A673 (cell line): ENCODE results near the gene NEXN. TPM values are rescaled to one million over a fixed set of nuclear protein-coding genes. Genes with fewer than 3 reads are reported as not detected.

Experiments
- BruUV-seq: library from RNA; stranded (reverse); fragments of 400-500 nt; replicated peaks from 2 replicates; lab custom pipeline; 2021; lab: Mats Ljungman, UMichigan
- CTCF ChIA-PET: fragments of 300-600 bp; sonication (Branson Sonifier 250); formaldehyde crosslinking; loops from one replicate; lab custom pipeline; 2022; ENCODE audit warnings: antibody characterized with exemption; lab: Charles Lee
- POLR2A ChIA-PET: fragments of 300-600 bp; sonication (Branson Sonifier 250); formaldehyde crosslinking; loops from one replicate; lab custom pipeline; 2022; ENCODE audit warnings: antibody characterized with exemption; ENCODE audit not compliant: low non-redundant PET; lab: Charles Lee
- DNase-seq: peaks from one replicate; pipeline ENCODE4 v3.0.0-alpha.2; 2015; ENCODE audit warnings: low spot score
- H3K27ac ChIP-seq: fragments of 200-600 bp; sonication (generic); 2 replicates; pipeline ENCODE4 v1.5.1; 2016; ENCODE audit warnings: mixed run types, low read depth, mild to moderate bottlenecking, mixed read lengths, antibody characterized with exemption, low read length; ENCODE audit not compliant: poor library complexity, severe bottlenecking
- H3K27me3 ChIP-seq: fragments of 200-600 bp; sonication (generic); replicated peaks from 2 replicates; pipeline ENCODE4 v1.6.1; 2017; ENCODE audit warnings: mixed run types, low read depth, mild to moderate bottlenecking, mixed read lengths, antibody characterized with exemption, low read length; ENCODE audit not compliant: insufficient read depth, poor library complexity
- H3K36me3 ChIP-seq: fragments of 200-600 bp; sonication (generic); 2 replicates; pipeline ENCODE4 v1.6.1; 2016; ENCODE audit warnings: mixed run types, mild to moderate bottlenecking, mixed read lengths, antibody characterized with exemption, low read length; ENCODE audit not compliant: insufficient read depth, poor library complexity, severe bottlenecking
- H3K4me1 ChIP-seq: fragments of 200-600 bp; sonication (generic); 2 replicates; pipeline ENCODE4 v1.6.1; 2017; ENCODE audit warnings: mixed run types, mild to moderate bottlenecking, mixed read lengths, antibody characterized with exemption, low read length; ENCODE audit not compliant: insufficient read depth, poor library complexity, severe bottlenecking
- H3K4me3 ChIP-seq: fragments of 200-600 bp; sonication (generic); 2 replicates; pipeline ENCODE4 v1.5.1; 2016; ENCODE audit warnings: low read depth, mixed run types, mild to moderate bottlenecking, mixed read lengths, low read length; ENCODE audit not compliant: poor library complexity, severe bottlenecking
- H3K9me3 ChIP-seq: fragments of 200-600 bp; sonication (generic); 2 replicates; pipeline ENCODE4 v1.6.1; 2016; ENCODE audit warnings: mixed run types, low read depth, mild to moderate bottlenecking, mixed read lengths, antibody characterized with exemption, low read length; ENCODE audit not compliant: poor library complexity, severe bottlenecking
- EZH2 ChIP-seq: fragments of 200-600 bp; sonication (generic); IDR thresholded peaks from 2 replicates; pipeline ENCODE4 v1.6.1; 2017; ENCODE audit warnings: borderline replicate concordance, low read depth, mild to moderate bottlenecking, mixed read lengths, antibody characterized with exemption, low read length; ENCODE audit not compliant: poor library complexity, severe bottlenecking
- intact Hi-C: fragments of 100-400 bp; cut with micrococcal nuclease; formaldehyde crosslinking; loops from one replicate; pipeline ENCODE4 v1.10.0; 2022; ENCODE audit not compliant: unreplicated experiment
- total RNA-seq: library from RNA; stranded (reverse); gene quantifications from 2 replicates; pipeline ENCODE4 v1.2.3, GENCODE V29; 2021
- TF ChIP-seq, protein P1 (sequence below): fragments of 300-800, 200-600 bp; sonication (generic); conservative IDR thresholded peaks from 2 replicates; pipeline ENCODE4 v1.5.1; 2017; ENCODE audit warnings: low read depth, mild to moderate bottlenecking, antibody characterized with exemption, low read length, moderate library complexity, mixed read lengths

Gene NEXN
- total RNA-seq, 1 experiment from 2014 or later = 0.45 TPM

DNA sequence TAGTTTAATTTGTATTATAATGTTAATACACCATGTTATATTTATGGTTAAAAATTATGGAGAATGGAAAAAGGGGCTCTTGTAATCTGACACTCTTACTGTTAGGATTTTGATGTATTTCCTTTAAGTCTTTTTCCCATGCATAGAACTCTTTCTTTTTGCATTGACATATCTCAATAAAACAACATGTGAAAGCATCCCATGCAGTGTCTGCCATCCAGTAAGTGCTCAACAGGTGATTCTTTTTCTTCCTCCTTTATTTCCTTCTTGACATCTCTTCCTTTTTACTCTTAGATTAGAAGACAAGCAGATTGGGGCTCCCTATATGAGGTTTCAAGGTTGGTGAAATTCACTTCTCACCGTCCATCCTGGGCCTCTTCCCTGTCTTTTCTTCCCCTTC is 2.8 kb downstream of the NEXN start:
- Histone ChIP-seq H3K36me3 (no peaks in the 10 kb centered on the region), H3K4me3 (no peak overlapping the region), H3K9me3 (no peaks in the 10 kb centered on the region), H3K27me3 (no peaks in the 10 kb centered on the region), H3K27ac (no peak overlapping the region), H3K4me1 (peaks cover 13% of the 10 kb centered on the region)
- POLR2A ChIA-PET = no interaction called here
- intact Hi-C loops = no loop called here
- no peak for DNase-seq
- CTCF ChIA-PET = no interaction called here
- no TSS peak for BruUV-seq
- TF ChIP-seq EZH2 = no peak
- TF ChIP-seq, protein P1, sequence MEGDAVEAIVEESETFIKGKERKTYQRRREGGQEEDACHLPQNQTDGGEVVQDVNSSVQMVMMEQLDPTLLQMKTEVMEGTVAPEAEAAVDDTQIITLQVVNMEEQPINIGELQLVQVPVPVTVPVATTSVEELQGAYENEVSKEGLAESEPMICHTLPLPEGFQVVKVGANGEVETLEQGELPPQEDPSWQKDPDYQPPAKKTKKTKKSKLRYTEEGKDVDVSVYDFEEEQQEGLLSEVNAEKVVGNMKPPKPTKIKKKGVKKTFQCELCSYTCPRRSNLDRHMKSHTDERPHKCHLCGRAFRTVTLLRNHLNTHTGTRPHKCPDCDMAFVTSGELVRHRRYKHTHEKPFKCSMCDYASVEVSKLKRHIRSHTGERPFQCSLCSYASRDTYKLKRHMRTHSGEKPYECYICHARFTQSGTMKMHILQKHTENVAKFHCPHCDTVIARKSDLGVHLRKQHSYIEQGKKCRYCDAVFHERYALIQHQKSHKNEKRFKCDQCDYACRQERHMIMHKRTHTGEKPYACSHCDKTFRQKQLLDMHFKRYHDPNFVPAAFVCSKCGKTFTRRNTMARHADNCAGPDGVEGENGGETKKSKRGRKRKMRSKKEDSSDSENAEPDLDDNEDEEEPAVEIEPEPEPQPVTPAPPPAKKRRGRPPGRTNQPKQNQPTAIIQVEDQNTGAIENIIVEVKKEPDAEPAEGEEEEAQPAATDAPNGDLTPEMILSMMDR = no peak

DNA sequence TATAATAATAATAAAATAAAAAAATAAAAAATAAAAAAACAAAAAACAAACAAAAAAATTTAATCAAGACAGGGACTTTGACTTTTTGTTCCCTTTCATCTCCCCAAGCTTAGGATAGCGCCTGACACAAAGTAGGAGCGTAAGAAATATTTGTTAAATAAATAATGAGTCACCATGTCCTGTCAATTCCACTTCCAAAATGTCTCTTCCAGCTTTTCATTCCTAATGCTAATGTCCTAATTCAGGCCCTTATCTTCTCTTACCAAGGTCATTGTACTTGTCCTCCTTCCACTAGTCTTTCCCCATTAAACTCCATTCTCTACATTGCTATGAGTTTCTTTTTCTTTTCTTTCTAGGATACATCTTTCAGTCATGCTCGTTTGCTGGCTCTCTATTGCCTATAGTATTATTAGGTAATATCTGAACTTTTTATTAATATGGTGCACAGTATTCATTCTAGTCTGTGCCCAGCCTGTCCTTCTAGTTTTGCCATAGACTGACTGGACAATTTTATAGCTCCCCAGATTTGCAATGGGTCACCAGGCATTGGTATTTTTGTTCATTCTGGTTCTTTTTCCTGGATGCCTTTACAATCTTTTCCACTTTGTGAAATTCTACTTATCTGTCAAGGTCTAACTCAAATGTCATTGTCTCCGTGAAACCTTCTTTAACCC is 11.4 kb downstream of the NEXN start:
- Histone ChIP-seq H3K27me3 (no peaks in the 10 kb centered on the region), H3K4me3 (no peak overlapping the region), H3K36me3 (no peaks in the 10 kb centered on the region), H3K27ac (no peak overlapping the region), H3K9me3 (no peaks in the 10 kb centered on the region), H3K4me1 (no peaks in the 10 kb centered on the region)
- BruUV-seq = no TSS peak
- no peak for DNase-seq
- CTCF ChIA-PET = interaction anchor here (0.5 kb wide), 1 partner anchor 239 kb away, joined by 4 read pairs; no protein-coding TSS in a partner anchor
- no peak for TF ChIP-seq EZH2
- TF ChIP-seq, protein P1 = no peak
- POLR2A ChIA-PET = no interaction called here
- intact Hi-C loops = loop anchor here (2.0 kb wide), 1 partner anchor 751 kb away; no protein-coding TSS in a partner anchor

DNA sequence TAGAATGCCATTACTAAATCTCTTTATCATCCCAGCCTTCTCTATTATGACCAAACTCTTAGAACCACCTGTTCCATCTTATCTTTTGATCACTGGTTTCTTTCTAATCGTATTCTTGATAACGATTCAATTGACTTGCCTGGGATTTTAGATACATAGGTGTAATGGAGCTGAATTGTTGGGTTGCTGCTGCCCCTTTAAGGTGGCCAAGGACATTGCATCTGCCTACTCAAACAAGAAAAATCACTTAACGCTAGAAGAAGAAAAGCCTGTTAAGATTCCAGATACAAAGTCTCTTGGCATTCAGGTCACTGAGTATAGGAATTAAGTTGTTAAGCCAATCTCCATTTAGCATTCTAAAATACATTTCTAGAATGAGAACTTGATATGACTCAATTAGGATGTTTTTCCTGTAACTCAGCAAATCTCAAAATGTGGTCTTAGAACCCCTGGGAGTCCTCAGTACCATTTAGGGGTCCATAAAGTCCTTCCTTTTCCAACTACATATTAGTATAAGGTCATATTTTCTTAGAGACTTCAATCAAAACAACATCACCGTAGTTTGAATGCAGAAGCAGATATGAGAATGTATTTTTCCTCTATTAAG is 12.4 kb downstream of the NEXN start:
- H3K36me3 ChIP-seq = no peaks in the 10 kb centered on the region
- CTCF ChIA-PET = no interaction called here
- H3K27me3 ChIP-seq = no peaks in the 10 kb centered on the region
- H3K9me3 ChIP-seq = no peaks in the 10 kb centered on the region
- no peaks in the 10 kb centered on the region for H3K4me1 ChIP-seq
- H3K27ac ChIP-seq = no peak overlapping the region
- no peak overlapping the region for H3K4me3 ChIP-seq
- intact Hi-C loops = loop anchor here (2.0 kb wide), 1 partner anchor 752 kb away; no protein-coding TSS in a partner anchor
- POLR2A ChIA-PET = no interaction called here
- no TSS peak for BruUV-seq
- DNase-seq = peak; percentile 72
- TF ChIP-seq, protein P1 = peak; percentile 84
- TF ChIP-seq EZH2 = no peak
